Sigmoid colon (tissue), 4 donors: Measurements from ENCODE around the gene FGB.

Source experiments
- CTCF ChIP-seq, 4 experiments: fragments of 450-650 bp in 3 of 4; fragments of 200-600 bp in 1 of 4; IDR thresholded peaks; one replicate each; pipeline ENCODE4 v1.5.1; 2016 to 2019; ENCODE audit warnings: antibody characterized with exemption in 4 of 4, mild to moderate bottlenecking in 3 of 4, moderate library complexity in 2 of 4
- EP300 ChIP-seq, 4 donors: sonication (generic); formaldehyde crosslinking; IDR thresholded peaks; one replicate each; pipeline ENCODE4 v1.6.1; 2017; ENCODE audit warnings: antibody characterized with exemption in 4 of 4
- POLR2A ChIP-seq, 2 donors: fragments of 450-650 bp; IDR thresholded peaks; one replicate each; pipeline ENCODE4 v1.6.1; 2016; ENCODE audit warnings: antibody characterized with exemption in 2 of 2, mild to moderate bottlenecking in 2 of 2, moderate library complexity in 2 of 2

- TF ChIP-seq CTCF (IDR thresholded peaks at IDR 0.05) (no peak), EP300 (IDR thresholded peaks at IDR 0.05) (no peak), POLR2A (IDR thresholded peaks at IDR 0.05) (no peak)
Measured at GRCh38 chr4:154519214-154519613, 43.6 kb upstream of the FGB start.
